Thyroid gland (tissue), 4 donors: ENCODE measurements around the gene CFAP299. TPM values are rescaled to one million over a fixed set of nuclear protein-coding genes. Genes with fewer than 3 reads are reported as not detected.

ENCODE experiments used
- DNase-seq, 2 donors: peaks; one replicate each; pipeline ENCODE4 v3.0.0-alpha.2; 2019
- H3K27ac ChIP-seq, 3 donors: fragments of 200-600 bp; sonication (generic); 1 replicate in 2 of 3; 2 replicates in 1 of 3; pipeline ENCODE4 v1.5.1; 2016 to 2019; ENCODE audit warnings: mild to moderate bottlenecking in 1 of 3, moderate library complexity in 1 of 3
- H3K27me3 ChIP-seq: fragments of 200-600 bp; sonication (generic); one replicate; pipeline ENCODE4 v1.5.1; 2019
- H3K36me3 ChIP-seq, 2 donors: fragments of 200-600 bp; sonication (generic); one replicate each; pipeline ENCODE4 v1.5.1; 2016 to 2019
- H3K4me1 ChIP-seq, 2 donors: fragments of 200-600 bp; sonication (generic); one replicate each; pipeline ENCODE4 v1.5.1; 2017 to 2019
- H3K4me3 ChIP-seq, 3 donors: fragments of 200-600 bp; sonication (generic); replicated peaks in 1 of 3; 1 replicate in 2 of 3; 2 replicates in 1 of 3; pipeline ENCODE4 v1.5.1; 2016; ENCODE audit warnings: mild to moderate bottlenecking in 1 of 3
- H3K9me3 ChIP-seq: fragments of 200-600 bp; sonication (generic); one replicate; pipeline ENCODE4 v1.5.1; 2017
- CTCF ChIP-seq, 6 experiments: fragments of 200-600 bp in 3 of 6; fragments of 450-650 bp in 3 of 6; sonication (generic) in 3 of 6; IDR thresholded peaks; one replicate each; pipeline ENCODE4 v1.5.1; 2016 to 2019; ENCODE audit warnings: antibody characterized with exemption in 6 of 6, mild to moderate bottlenecking in 2 of 6, inconsistent platforms in 1 of 6, moderate library complexity in 1 of 6
- POLR2A ChIP-seq, 2 donors: fragments of 450-650 bp; IDR thresholded peaks; one replicate each; pipeline ENCODE4 v1.6.1; 2017; ENCODE audit warnings: antibody characterized with exemption in 2 of 2, mild to moderate bottlenecking in 2 of 2, moderate library complexity in 1 of 2
- WGBS, 2 donors: methylation state at CpG; one replicate each; pipeline ENCODE4 v1.1.5; 2017; 5-methylcytosine and 5-hydroxymethylcytosine counted together
- intact Hi-C: fragments of 100-400 bp; cut with DNase I; formaldehyde crosslinking; loops from one replicate; pipeline ENCODE4 v1.15.1; 2023
- total RNA-seq, 4 donors: library from RNA; depleted of rRNA; stranded (reverse); fragments of >200 nt; gene quantifications; one replicate each; pipeline ENCODE4 v1.2.3, GENCODE V29; 2016

Gene CFAP299
- total RNA-seq, 4 donors from 2014 or later = 1.3 to 2.8 (median 2.7) TPM; not detected in 1

- Histone ChIP-seq H3K9me3 (no peaks in the 10 kb centered on the region), H3K4me3 (no peak overlapping the region), H3K27ac (no peak overlapping the region), H3K27me3 (no peaks in the 10 kb centered on the region), H3K36me3 (no peaks in the 10 kb centered on the region), H3K4me1 (no peaks in the 10 kb centered on the region)
- DNase-seq = no peak
- intact Hi-C loops = no loop called here
- 93 to 97% methylated on average over 2 of the region's 2 CpGs for WGBS, 2 donors
- TF ChIP-seq POLR2A (IDR thresholded peaks at IDR 0.05) (no peak), CTCF (IDR thresholded peaks at IDR 0.05) (no peak)
Measured at GRCh38 chr4:80475236-80475635, 139.7 kb downstream of the CFAP299 start.

- no peak for DNase-seq
Measured at GRCh38 chr4:80475798-80476197, 140.3 kb downstream of the CFAP299 start.

GRCh38 chr4:80484712-80485111, 149.2 kb downstream of the CFAP299 start:
- Histone ChIP-seq H3K4me3 (no peak overlapping the region), H3K27me3 (no peaks in the 10 kb centered on the region), H3K4me1 (no peaks in the 10 kb centered on the region), H3K36me3 (no peaks in the 10 kb centered on the region), H3K9me3 (no peaks in the 10 kb centered on the region), H3K27ac (no peak overlapping the region)
- DNase-seq = no peak
- TF ChIP-seq CTCF (IDR thresholded peaks at IDR 0.05) (no peak), POLR2A (IDR thresholded peaks at IDR 0.05) (no peak)
- intact Hi-C loops = no loop called here
- 91 to 95% methylated on average over 2 of the region's 2 CpGs for WGBS, 2 donors

More at GRCh38 chr4:80475798-80476197, 140.3 kb downstream of the CFAP299 start:
- Histone ChIP-seq H3K4me1 (no peaks in the 10 kb centered on the region), H3K27ac (no peak overlapping the region), H3K36me3 (no peaks in the 10 kb centered on the region), H3K9me3 (no peaks in the 10 kb centered on the region), H3K27me3 (no peaks in the 10 kb centered on the region), H3K4me3 (no peak overlapping the region)
- 79 to 80% methylated on average over 3 of the region's 3 CpGs for WGBS, 2 donors
- TF ChIP-seq CTCF (IDR thresholded peaks at IDR 0.05) (no peak), POLR2A (IDR thresholded peaks at IDR 0.05) (no peak)
- intact Hi-C loops = no loop called here

- intact Hi-C loops = no loop called here
- no peaks in the 10 kb centered on the region for H3K36me3 ChIP-seq
- 69 to 80% methylated on average over 3 of the region's 3 CpGs for WGBS, 2 donors
Measured at GRCh38 chr4:80486603-80487002, 151.1 kb downstream of the CFAP299 start.

GRCh38 chr4:80489798-80490197, 154.3 kb downstream of the CFAP299 start:
- no peak for DNase-seq
- intact Hi-C loops = no loop called here
- H3K4me1 ChIP-seq = no peaks in the 10 kb centered on the region
- no peaks in the 10 kb centered on the region for H3K36me3 ChIP-seq
- no peaks in the 10 kb centered on the region for H3K27me3 ChIP-seq
- no peak overlapping the region for H3K4me3 ChIP-seq
- TF ChIP-seq CTCF (IDR thresholded peaks at IDR 0.05) (no peak), POLR2A (IDR thresholded peaks at IDR 0.05) (no peak)
- H3K27ac ChIP-seq = no peak overlapping the region
- H3K9me3 ChIP-seq = no peaks in the 10 kb centered on the region
- WGBS, 2 donors = 80 to 82% methylated on average over 4 of the region's 4 CpGs

More at GRCh38 chr4:80486603-80487002, 151.1 kb downstream of the CFAP299 start:
- TF ChIP-seq POLR2A (IDR thresholded peaks at IDR 0.05) = no peak
- TF ChIP-seq CTCF (IDR thresholded peaks at IDR 0.05) = no peak
- Histone ChIP-seq H3K4me1 (no peaks in the 10 kb centered on the region), H3K27me3 (no peaks in the 10 kb centered on the region), H3K9me3 (no peaks in the 10 kb centered on the region), H3K27ac (no peak overlapping the region), H3K4me3 (no peak overlapping the region)
- DNase-seq = no peak
